ENCODE results near the gene TTC9C. TPM values are rescaled to one million over a fixed set of nuclear protein-coding genes. Genes with fewer than 3 reads are reported as not detected.
A peak's percentile ranks its signal among the peaks of the same experiment; 100 is the strongest.

Gene TTC9C
- total RNA-seq, 6 experiments from 2014 or later: 8.5 to 13.3 (median 10.6) TPM

- Histone ChIP-seq H3K9me3 (no peaks in the 10 kb centered on the region), H3K4me1 (peaks cover 0 to 53% (median 23%) of the 10 kb centered on the region in 4 donors), H3K36me3 (peaks cover 0 to 54% (median 21%) of the 10 kb centered on the region in 4 donors), H3K4me3 (peak overlapping the region in 2 of 3 donors; percentile 5 to 24), H3K27ac (peak overlapping the region; percentile 56 to 72 (median 67)), H3K27me3 (no peaks in the 10 kb centered on the region)
- no peak for TF ChIP-seq POLR2A (IDR thresholded peaks at IDR 0.05)
- TF ChIP-seq, protein P1, sequence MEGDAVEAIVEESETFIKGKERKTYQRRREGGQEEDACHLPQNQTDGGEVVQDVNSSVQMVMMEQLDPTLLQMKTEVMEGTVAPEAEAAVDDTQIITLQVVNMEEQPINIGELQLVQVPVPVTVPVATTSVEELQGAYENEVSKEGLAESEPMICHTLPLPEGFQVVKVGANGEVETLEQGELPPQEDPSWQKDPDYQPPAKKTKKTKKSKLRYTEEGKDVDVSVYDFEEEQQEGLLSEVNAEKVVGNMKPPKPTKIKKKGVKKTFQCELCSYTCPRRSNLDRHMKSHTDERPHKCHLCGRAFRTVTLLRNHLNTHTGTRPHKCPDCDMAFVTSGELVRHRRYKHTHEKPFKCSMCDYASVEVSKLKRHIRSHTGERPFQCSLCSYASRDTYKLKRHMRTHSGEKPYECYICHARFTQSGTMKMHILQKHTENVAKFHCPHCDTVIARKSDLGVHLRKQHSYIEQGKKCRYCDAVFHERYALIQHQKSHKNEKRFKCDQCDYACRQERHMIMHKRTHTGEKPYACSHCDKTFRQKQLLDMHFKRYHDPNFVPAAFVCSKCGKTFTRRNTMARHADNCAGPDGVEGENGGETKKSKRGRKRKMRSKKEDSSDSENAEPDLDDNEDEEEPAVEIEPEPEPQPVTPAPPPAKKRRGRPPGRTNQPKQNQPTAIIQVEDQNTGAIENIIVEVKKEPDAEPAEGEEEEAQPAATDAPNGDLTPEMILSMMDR (IDR thresholded peaks at IDR 0.05): no peak
- no peak for ATAC-seq
- 46% methylated on average over 6 of the region's 6 CpGs for WGBS (ENCODE audit: insufficient coverage, low coverage, low lambda C conversion rate, missing lambda C conversion rate)
- no peak for DNase-seq
- intact Hi-C loops (cut with DNase I): no loop called here
Observed at GRCh38 chr11:62712276-62712812, 15.9 kb upstream of the TTC9C start.

GRCh38 chr11:62712861-62713260, 15.4 kb upstream of the TTC9C start:
- Histone ChIP-seq H3K27me3 (no peaks in the 10 kb centered on the region), H3K27ac (peak overlapping the region; percentile 56 to 72 (median 67)), H3K4me1 (peaks cover 0 to 53% (median 23%) of the 10 kb centered on the region in 4 donors), H3K9me3 (no peaks in the 10 kb centered on the region), H3K4me3 (peak overlapping the region in 2 of 3 donors; percentile 5 to 24), H3K36me3 (peaks cover 0 to 60% (median 25%) of the 10 kb centered on the region in 4 donors)
- WGBS (ENCODE audit: insufficient coverage, low coverage, low lambda C conversion rate, missing lambda C conversion rate): 19% methylated on average over 3 of the region's 3 CpGs
- intact Hi-C loops (cut with DNase I): no loop called here
- ATAC-seq (no peak), DNase-seq (no peak)
- no peak for TF ChIP-seq POLR2A (IDR thresholded peaks at IDR 0.05)
- TF ChIP-seq, protein P1 (IDR thresholded peaks at IDR 0.05): no peak

GRCh38 chr11:62713343-62713742, 14.9 kb upstream of the TTC9C start:
- TF ChIP-seq, protein P1 (IDR thresholded peaks at IDR 0.05): peak; percentile 8 to 20 (median 13)
- no peak for TF ChIP-seq POLR2A (IDR thresholded peaks at IDR 0.05)
- Histone ChIP-seq H3K27ac (peak overlapping the region; percentile 56 to 72 (median 67)), H3K9me3 (no peaks in the 10 kb centered on the region), H3K36me3 (peaks cover 0 to 64% (median 29%) of the 10 kb centered on the region in 4 donors), H3K27me3 (no peaks in the 10 kb centered on the region), H3K4me1 (peaks cover 0 to 53% (median 23%) of the 10 kb centered on the region in 4 donors), H3K4me3 (peak overlapping the region in 2 of 3 donors; percentile 5 to 24)
- 29% methylated on average over 2 of the region's 2 CpGs for WGBS (ENCODE audit: insufficient coverage, low coverage, low lambda C conversion rate, missing lambda C conversion rate)
- intact Hi-C loops (cut with DNase I): no loop called here
- peak; percentile 67 to 73 (median 70) for ATAC-seq
- DNase-seq: peak; percentile 66 to 87 (median 80)

DNA sequence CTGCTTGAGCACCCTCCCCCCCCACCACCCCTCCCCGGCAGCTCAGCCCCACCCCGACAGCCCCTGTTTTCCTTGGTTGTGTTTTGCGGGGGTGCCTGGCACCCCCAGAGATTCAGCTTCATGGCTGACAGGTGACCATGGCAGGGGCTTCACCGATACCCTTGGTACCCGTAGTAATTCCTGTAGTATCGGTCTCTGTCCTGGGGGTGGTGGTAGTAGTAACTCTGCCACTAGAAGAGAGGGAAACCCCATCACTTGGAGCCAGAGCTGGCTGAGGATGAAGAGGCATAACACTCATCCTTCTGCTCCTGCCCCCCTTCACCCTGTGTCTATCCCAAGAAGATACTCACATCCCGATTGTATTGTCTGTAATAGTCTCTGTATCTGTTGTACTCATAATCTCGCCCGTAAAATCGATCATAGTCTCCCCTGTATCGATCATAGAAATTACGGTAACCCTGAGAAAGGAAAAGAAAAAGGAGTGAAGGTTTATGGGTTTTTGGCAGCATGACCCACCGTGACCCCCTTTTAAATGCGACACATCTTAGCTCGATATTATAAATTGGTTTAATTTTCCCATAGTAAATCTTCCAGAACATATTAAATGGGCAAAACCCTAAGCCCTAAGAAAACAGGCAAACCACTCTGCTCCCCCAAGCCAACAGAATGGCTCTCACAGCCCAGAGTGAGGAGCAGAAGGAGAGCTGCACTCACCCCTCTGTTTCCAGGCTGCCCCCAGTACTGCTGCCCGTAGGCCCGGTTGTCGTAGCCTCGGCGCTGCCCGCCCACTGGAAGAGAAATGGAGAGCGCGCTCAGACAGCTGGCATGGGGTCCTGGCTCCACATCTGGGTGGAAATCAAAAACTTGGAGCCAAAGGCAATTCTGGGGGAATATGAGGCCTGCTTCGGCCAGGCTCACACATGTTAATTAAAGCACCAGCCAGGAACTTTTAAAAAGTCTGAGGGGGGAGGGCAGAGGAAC, 12.8 kb upstream of the TTC9C start:
- H3K27ac ChIP-seq: no peak overlapping the region
- peaks cover 0 to 44% (median 17%) of the 10 kb centered on the region in 4 donors for H3K4me1 ChIP-seq
- no peaks in the 10 kb centered on the region for H3K9me3 ChIP-seq
- peaks cover 0 to 83% (median 47%) of the 10 kb centered on the region in 4 donors for H3K36me3 ChIP-seq
- ATAC-seq (no peak), DNase-seq (no peak)
- no peaks in the 10 kb centered on the region for H3K27me3 ChIP-seq
- TF ChIP-seq, protein P1 (IDR thresholded peaks at IDR 0.05): no peak
- TF ChIP-seq POLR2A (IDR thresholded peaks at IDR 0.05): no peak
- 93% methylated on average over 14 of the region's 24 CpGs for WGBS (ENCODE audit: insufficient coverage, low coverage, low lambda C conversion rate, missing lambda C conversion rate)
- intact Hi-C loops (cut with DNase I): no loop called here
- no peak overlapping the region for H3K4me3 ChIP-seq
